ENCODE measurements around the gene AOC2.
A peak's percentile ranks its signal among the peaks of the same experiment; 100 is the strongest.
"Not testable (repeated sequence)": the region's sequence is repeated elsewhere in the genome, so short reads cannot be mapped to it uniquely, and the experiment has no call there.

AOC2 gene

DNA sequence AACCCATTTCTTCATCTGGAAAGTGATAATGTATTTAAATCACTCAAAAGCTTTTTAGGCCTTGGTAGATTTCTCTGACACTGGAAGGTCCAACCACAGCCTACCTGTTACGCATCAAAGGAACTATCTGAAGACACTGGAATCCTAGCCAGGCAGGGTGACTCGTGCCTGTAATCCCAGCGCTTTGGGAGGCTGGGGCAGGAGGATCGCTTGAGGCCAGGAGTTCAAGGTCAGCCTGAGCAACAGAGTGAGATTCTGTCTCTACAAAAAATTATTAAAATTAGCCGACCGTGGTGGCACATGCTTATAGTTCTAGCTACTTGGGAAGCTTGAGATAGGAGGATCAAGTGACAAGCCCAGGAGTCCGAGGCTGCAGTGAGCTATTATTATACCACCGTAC is 37.8 kb downstream of the AOC2 start:
- Histone ChIP-seq H3K4me3 (ENCODE audit: low read length) (no peak overlapping the region), H3K27me3 (ENCODE audit: control insufficient read depth, low read length) (peaks cover 22% of the 10 kb centered on the region), H3K4me1 (ENCODE audit: control insufficient read depth, low read length) (peaks cover 11% of the 10 kb centered on the region), H3F3A (ENCODE audit: control insufficient read depth, insufficient read depth) (no peaks in the 10 kb centered on the region), H3K27ac (ENCODE audit: low read depth, low read length) (no peak overlapping the region), H3K9me3 (ENCODE audit: control insufficient read depth, insufficient read depth, low read length) (no peaks in the 10 kb centered on the region), H3K36me3 (ENCODE audit: control insufficient read depth, low read length) (no peaks in the 10 kb centered on the region), H3K4me2 (ENCODE audit: low read length) (no peak overlapping the region), H3K79me2 (ENCODE audit: control insufficient read depth, low read length) (no peaks in the 10 kb centered on the region), H4K20me1 (ENCODE audit: control insufficient read depth, insufficient read depth, low read depth, low read length) (no peaks in the 10 kb centered on the region), H3K9me2 (replicated peaks; ENCODE audit: control insufficient read depth, low read length) (no peaks in the 10 kb centered on the region)
- TF ChIP-seq, protein P1, sequence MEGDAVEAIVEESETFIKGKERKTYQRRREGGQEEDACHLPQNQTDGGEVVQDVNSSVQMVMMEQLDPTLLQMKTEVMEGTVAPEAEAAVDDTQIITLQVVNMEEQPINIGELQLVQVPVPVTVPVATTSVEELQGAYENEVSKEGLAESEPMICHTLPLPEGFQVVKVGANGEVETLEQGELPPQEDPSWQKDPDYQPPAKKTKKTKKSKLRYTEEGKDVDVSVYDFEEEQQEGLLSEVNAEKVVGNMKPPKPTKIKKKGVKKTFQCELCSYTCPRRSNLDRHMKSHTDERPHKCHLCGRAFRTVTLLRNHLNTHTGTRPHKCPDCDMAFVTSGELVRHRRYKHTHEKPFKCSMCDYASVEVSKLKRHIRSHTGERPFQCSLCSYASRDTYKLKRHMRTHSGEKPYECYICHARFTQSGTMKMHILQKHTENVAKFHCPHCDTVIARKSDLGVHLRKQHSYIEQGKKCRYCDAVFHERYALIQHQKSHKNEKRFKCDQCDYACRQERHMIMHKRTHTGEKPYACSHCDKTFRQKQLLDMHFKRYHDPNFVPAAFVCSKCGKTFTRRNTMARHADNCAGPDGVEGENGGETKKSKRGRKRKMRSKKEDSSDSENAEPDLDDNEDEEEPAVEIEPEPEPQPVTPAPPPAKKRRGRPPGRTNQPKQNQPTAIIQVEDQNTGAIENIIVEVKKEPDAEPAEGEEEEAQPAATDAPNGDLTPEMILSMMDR (IDR thresholded peaks at IDR 0.05; ENCODE audit: low read depth, low read length, poor library complexity, severe bottlenecking), result no peak
- TF ChIP-seq EZH2phosphoT487 (IDR thresholded peaks at IDR 0.05; ENCODE audit: borderline replicate concordance, low read length), result no peak

DNA sequence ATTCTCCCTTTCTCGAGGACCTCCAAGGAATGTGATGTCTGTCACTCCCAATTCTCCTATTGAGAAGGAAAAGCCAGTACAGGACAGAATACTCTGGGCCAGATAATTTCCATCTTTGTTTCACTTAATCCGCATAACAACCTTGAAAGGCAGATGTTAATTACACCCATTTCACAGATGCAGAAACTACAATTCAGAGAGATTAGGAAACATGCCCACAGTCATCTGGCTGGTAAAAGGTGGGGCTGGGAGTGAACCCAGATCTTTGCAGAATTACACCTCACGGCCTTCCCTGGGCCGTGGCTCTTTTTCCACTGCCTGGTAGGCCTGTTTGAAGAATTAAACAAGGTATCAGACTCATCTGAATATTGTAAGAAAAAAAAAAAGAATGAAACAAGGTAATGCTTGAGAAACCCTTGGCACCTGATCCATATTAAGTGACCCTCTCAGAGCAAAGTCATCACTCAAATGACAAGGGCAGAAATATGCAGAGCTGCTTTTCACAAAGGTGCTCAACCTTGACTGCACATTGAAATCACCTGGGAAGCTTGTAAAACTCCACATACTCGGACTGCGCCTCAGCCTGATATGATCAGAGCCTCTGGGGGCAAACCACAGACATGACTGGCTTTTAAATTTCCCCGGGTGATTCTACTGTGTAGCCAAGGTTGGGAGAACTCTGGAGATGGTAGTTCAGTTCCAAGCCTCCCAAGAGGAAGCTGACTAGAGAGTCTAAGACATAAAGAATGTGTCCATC is 39.6 kb downstream of the AOC2 start:
- H3F3A ChIP-seq (ENCODE audit: control insufficient read depth, insufficient read depth), result no peaks in the 10 kb centered on the region
- no peaks in the 10 kb centered on the region for H4K20me1 ChIP-seq (ENCODE audit: control insufficient read depth, insufficient read depth, low read depth, low read length)
- H3K4me2 ChIP-seq (ENCODE audit: low read length), result no peak overlapping the region
- no peaks in the 10 kb centered on the region for H3K9me2 ChIP-seq (replicated peaks; ENCODE audit: control insufficient read depth, low read length)
- H3K79me2 ChIP-seq (ENCODE audit: control insufficient read depth, low read length), result no peaks in the 10 kb centered on the region
- no peaks in the 10 kb centered on the region for H3K36me3 ChIP-seq (ENCODE audit: control insufficient read depth, low read length)
- H3K9me3 ChIP-seq (ENCODE audit: control insufficient read depth, insufficient read depth, low read length), result no peaks in the 10 kb centered on the region
- no peak overlapping the region for H3K4me3 ChIP-seq (ENCODE audit: low read length)
- H3K27me3 ChIP-seq (ENCODE audit: control insufficient read depth, low read length), result peaks cover 7% of the 10 kb centered on the region; the same call in 1 of the 2 replicates
- TF ChIP-seq EZH2phosphoT487 (IDR thresholded peaks at IDR 0.05; ENCODE audit: borderline replicate concordance, low read length), result no peak
- TF ChIP-seq, protein P1 (IDR thresholded peaks at IDR 0.05; ENCODE audit: low read depth, low read length, poor library complexity, severe bottlenecking), result no peak
- peaks cover 8% of the 10 kb centered on the region for H3K4me1 ChIP-seq (ENCODE audit: control insufficient read depth, low read length)
- H3K27ac ChIP-seq (ENCODE audit: low read depth, low read length), result no peak overlapping the region

DNA sequence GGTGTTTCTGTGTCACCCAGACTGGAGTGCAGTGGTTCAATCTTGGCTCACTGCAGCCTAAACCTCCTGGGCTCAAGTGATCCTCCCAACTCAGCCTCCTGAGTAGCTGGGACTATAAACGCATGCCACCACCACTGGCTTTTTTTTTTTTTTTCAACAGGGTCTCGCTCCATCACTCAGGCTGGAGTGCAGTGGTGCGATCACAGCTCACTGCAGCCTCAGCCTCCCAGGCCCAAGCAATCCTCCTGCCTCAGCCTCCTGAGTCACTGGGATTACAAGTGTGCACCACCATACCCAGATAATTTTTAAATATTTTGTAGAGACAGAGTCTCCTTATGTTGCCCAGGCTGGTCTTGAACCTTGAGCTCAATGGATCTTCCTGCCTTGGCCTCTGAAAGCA is 41.4 kb downstream of the AOC2 start:
- H3K4me3 ChIP-seq (ENCODE audit: low read length); H3K27ac ChIP-seq (ENCODE audit: low read depth, low read length); H3K36me3 ChIP-seq (ENCODE audit: control insufficient read depth, low read length); H3K9me3 ChIP-seq (ENCODE audit: control insufficient read depth, insufficient read depth, low read length); H4K20me1 ChIP-seq (ENCODE audit: control insufficient read depth, insufficient read depth, low read depth, low read length); H3F3A ChIP-seq (ENCODE audit: control insufficient read depth, insufficient read depth); H3K27me3 ChIP-seq (ENCODE audit: control insufficient read depth, low read length); H3K4me1 ChIP-seq (ENCODE audit: control insufficient read depth, low read length); H3K79me2 ChIP-seq (ENCODE audit: control insufficient read depth, low read length); H3K9me2 ChIP-seq (replicated peaks; ENCODE audit: control insufficient read depth, low read length): not testable (repeated sequence)
- H3K4me2 ChIP-seq (ENCODE audit: low read length), result peak overlapping the region; percentile 46

DNA sequence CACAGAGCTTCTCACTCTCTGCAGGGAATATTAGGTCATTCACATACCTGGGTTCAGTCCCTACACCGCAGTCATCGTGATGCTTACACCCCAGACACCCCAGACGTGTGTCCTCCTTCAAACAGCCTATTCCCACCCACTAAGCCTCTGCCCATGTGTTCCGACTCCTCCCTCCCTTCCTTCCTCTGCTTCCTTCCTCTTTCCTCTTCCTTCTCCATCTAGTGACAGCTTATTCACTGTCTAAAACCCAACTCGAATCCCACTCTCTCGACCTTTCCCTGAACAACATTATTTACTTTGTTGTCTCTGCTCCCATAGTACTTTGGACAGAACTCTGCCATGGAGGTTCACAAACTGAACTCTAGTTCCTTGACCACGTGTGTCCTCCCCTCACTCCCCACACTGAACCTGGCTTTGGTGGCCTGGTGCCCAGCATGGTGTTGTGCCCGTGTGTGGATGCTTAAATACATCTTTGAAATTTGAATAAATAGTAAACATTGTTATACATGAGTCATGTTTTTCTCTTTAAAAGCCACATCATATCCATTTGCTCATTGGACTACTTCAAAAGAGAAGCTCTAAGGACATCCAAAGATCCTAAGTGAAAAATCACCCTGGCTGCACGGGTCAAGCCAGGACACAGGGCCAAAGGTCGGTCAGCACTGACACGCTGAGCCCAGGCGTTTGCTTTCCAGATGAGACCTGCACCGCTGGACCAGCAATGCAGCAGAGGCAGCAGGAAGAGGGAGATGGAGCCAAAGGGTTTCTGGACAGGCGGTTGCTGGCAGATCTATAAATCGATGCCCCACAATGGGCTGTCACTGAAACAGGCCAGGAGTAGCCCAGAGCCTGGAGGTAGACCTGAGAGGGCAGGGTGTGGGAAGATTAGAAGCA is 42.1 kb downstream of the AOC2 start:
- Histone ChIP-seq H4K20me1 (ENCODE audit: control insufficient read depth, insufficient read depth, low read depth, low read length) (no peaks in the 10 kb centered on the region), H3K4me2 (ENCODE audit: low read length) (peak overlapping the region; percentile 46), H3K4me3 (ENCODE audit: low read length) (no peak overlapping the region), H3K4me1 (ENCODE audit: control insufficient read depth, low read length) (peaks cover 8% of the 10 kb centered on the region), H3K27me3 (ENCODE audit: control insufficient read depth, low read length) (0 out of 2 replicates have a peak, but pooled peaks cover 5% of the 10 kb centered on the region), H3K27ac (ENCODE audit: low read depth, low read length) (no peak overlapping the region), H3K36me3 (ENCODE audit: control insufficient read depth, low read length) (no peaks in the 10 kb centered on the region), H3F3A (ENCODE audit: control insufficient read depth, insufficient read depth) (no peaks in the 10 kb centered on the region), H3K9me2 (replicated peaks; ENCODE audit: control insufficient read depth, low read length) (no peaks in the 10 kb centered on the region), H3K79me2 (ENCODE audit: control insufficient read depth, low read length) (no peaks in the 10 kb centered on the region), H3K9me3 (ENCODE audit: control insufficient read depth, insufficient read depth, low read length) (no peaks in the 10 kb centered on the region)
- TF ChIP-seq, protein P1 (IDR thresholded peaks at IDR 0.05; ENCODE audit: low read depth, low read length, poor library complexity, severe bottlenecking), result no peak

Measured in DOHH2 (cell line).